Trophoblast cell (in vitro differentiated cells and primary cell): ENCODE results near the gene RAB3B.

Experiments used
- DNase-seq, 2 donors: peaks; one replicate each; pipeline ENCODE4 v3.0.0-alpha.2; 2016
- H2AFZ ChIP-seq: 2 replicates; pipeline ENCODE4 v1.6.1; 2013; ENCODE audit warnings: low read length, moderate library complexity, mild to moderate bottlenecking; ENCODE audit not compliant: insufficient read depth, poor library complexity
- H2AK5ac ChIP-seq: 2 replicates; pipeline ENCODE4 v1.6.1; 2013; ENCODE audit warnings: mild to moderate bottlenecking, low read length
- H2BK120ac ChIP-seq: 2 replicates; pipeline ENCODE4 v1.6.1; 2013; ENCODE audit warnings: low read length, mild to moderate bottlenecking, moderate library complexity; ENCODE audit not compliant: insufficient read depth, poor library complexity
- H2BK12ac ChIP-seq: 2 replicates; pipeline ENCODE4 v1.6.1; 2013; ENCODE audit warnings: mild to moderate bottlenecking, low read length, moderate library complexity
- H2BK5ac ChIP-seq: 2 replicates; pipeline ENCODE4 v1.6.1; 2013; ENCODE audit warnings: low read length, low read depth, moderate library complexity, mild to moderate bottlenecking; ENCODE audit not compliant: poor library complexity
- H3K14ac ChIP-seq: 2 replicates; pipeline ENCODE4 v1.6.1; 2013; ENCODE audit warnings: mild to moderate bottlenecking, low read length
- H3K18ac ChIP-seq: 2 replicates; pipeline ENCODE4 v1.6.1; 2013; ENCODE audit warnings: mild to moderate bottlenecking, low read length
- H3K23ac ChIP-seq: 2 replicates; pipeline ENCODE4 v1.6.1; 2013; ENCODE audit warnings: low read length
- H3K27ac ChIP-seq: 2 replicates; pipeline ENCODE4 v1.5.1; 2013; ENCODE audit warnings: low read depth, mild to moderate bottlenecking, inconsistent platforms, low read length, moderate library complexity
- H3K27me3 ChIP-seq: 2 replicates; pipeline ENCODE4 v1.6.1; 2013; ENCODE audit warnings: inconsistent platforms, mild to moderate bottlenecking, low read length, moderate library complexity; ENCODE audit not compliant: insufficient read depth
- H3K36me3 ChIP-seq, 2 experiments: 1 replicate in 1 of 2; 2 replicates in 1 of 2; pipeline ENCODE4 v1.6.1; 2013; ENCODE audit warnings: low read length in 2 of 2, mild to moderate bottlenecking in 2 of 2, moderate library complexity in 1 of 2; ENCODE audit not compliant: insufficient read depth in 2 of 2, control insufficient read depth in 1 of 2
- H3K4ac ChIP-seq: 2 replicates; pipeline ENCODE4 v1.6.1; 2013; ENCODE audit warnings: low read depth, mild to moderate bottlenecking, low read length, moderate library complexity
- H3K4me1 ChIP-seq, 2 experiments: 1 replicate in 1 of 2; 2 replicates in 1 of 2; pipeline ENCODE4 v1.6.1; 2013; ENCODE audit warnings: low read length in 2 of 2, mild to moderate bottlenecking in 2 of 2, moderate library complexity in 1 of 2; ENCODE audit not compliant: insufficient read depth in 2 of 2, control insufficient read depth in 1 of 2
- H3K4me2 ChIP-seq: 2 replicates; pipeline ENCODE4 v1.6.1; 2013; ENCODE audit warnings: inconsistent platforms, mild to moderate bottlenecking, low read length, moderate library complexity
- H3K4me3 ChIP-seq: 2 replicates; pipeline ENCODE4 v1.5.1; 2013; ENCODE audit warnings: mild to moderate bottlenecking, low read depth, low read length, inconsistent platforms
- H3K79me1 ChIP-seq: one replicate; pipeline ENCODE4 v1.6.1; 2013; ENCODE audit warnings: low read length
- H3K79me2 ChIP-seq: 2 replicates; pipeline ENCODE4 v1.6.1; 2013; ENCODE audit warnings: low read length, mild to moderate bottlenecking; ENCODE audit not compliant: control insufficient read depth, insufficient read depth, poor library complexity
- H3K9ac ChIP-seq: 2 replicates; pipeline ENCODE4 v1.6.1; 2013; ENCODE audit warnings: mild to moderate bottlenecking, low read length
- H3K9me3 ChIP-seq: 2 replicates; pipeline ENCODE4 v1.6.1; 2013; ENCODE audit warnings: low read depth, mild to moderate bottlenecking, control low read depth, inconsistent platforms, low read length; ENCODE audit not compliant: insufficient read depth
- H4K12ac ChIP-seq: 2 replicates; pipeline ENCODE4 v1.6.1; 2013; ENCODE audit warnings: low read depth, mild to moderate bottlenecking, low read length, moderate library complexity
- H4K8ac ChIP-seq: 2 replicates; pipeline ENCODE4 v1.6.1; 2013; ENCODE audit warnings: low read depth, mild to moderate bottlenecking, low read length, moderate library complexity
- H4K91ac ChIP-seq: one replicate; pipeline ENCODE4 v1.6.1; 2013; ENCODE audit warnings: low read depth, mild to moderate bottlenecking, low read length, moderate library complexity
- WGBS: extraction: QIAGEN DNeasy Blood & Tissue Kit; methylation state at CpG from one replicate; pipeline ENCODE4 v1.1.7; 2013; ENCODE audit warnings: missing lambda C conversion rate; ENCODE audit not compliant: insufficient read length, insufficient coverage; ENCODE audit errors: extremely low coverage; 5-methylcytosine and 5-hydroxymethylcytosine counted together

Gene RAB3B

DNA sequence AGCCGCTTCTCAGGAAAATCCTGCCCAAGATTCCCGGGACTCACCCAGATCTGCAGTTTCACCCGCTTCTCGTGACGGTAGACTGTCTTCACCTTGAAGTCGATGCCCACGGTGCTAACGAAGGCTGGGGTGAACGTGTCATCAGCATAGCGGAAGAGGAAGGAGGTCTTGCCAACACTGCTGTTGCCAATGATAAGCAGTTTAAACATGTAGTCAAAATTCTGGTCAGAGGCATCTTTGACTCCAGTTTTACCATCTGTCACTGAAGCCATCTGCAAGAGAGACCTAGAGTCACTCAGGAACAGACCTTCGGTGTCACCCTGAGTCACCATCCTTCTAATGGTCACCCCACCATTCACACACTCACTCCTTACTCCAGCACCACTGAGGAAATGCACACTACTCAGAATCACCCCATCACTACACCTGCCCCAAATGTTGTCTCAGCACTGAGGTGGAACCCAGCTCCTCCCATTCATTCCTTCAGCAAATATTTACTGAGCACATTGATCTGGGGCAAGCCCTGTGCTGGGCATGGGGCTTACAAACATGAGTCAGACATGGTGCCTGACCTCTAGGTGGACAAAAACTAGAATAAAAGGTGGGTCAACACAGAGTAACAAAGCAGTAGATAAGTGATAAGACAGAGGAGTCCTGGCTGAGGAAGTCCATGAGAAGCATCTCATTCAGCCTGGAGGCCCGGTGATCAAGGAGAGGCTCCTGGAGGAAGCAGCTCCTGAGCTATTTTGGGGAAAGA, 13.5 kb downstream of the RAB3B start:
- H3K9ac ChIP-seq = no peak overlapping the region
- no CpG with 5 or more reads among the region's 12 CpGs for WGBS

DNA sequence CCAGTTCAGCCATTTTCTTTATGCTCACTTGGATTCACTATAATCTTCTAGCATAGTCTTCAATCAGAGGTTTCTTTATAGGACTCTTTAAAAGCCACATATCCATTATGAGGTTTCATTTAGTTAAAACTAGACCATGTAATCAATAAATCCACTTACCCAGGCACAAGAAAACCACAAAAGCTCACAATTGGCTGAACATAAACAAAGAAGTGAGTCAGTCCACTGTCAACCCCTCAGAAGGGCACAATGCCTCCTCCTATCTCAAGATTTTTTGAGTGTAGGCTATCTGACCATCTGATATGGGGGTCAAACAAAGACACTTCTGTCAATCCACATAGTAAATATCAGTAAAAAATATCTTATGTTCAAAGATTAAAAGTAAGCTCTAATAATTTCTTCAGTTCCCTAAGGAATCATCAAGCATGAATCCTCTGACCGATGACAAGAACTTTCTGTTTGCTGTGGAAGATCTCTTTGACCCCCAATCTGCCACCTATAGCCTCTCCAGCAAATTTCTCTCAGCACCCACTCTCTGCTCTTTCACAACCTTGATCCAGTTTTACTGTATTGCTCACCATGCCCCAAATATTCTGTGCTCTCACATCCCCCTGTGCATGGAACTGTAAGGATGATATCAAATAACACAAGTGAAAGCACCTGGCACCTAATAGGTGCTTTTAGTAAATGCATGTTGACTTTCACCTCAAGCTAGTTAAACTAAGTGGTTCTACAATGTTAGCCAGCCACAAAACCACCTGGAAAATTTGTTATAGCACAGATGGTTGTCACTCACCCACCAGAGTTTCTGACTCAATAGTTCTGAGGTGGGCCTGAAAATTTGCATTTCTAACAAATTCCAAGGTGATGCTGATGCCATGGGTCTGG, 16.7 kb downstream of the RAB3B start:
- Histone ChIP-seq H3K9me3 (no peaks in the 10 kb centered on the region), H3K14ac (no peak overlapping the region)
- WGBS = no CpG with 5 or more reads among the region's 1 CpG

More for the DNA sequence above, 13.5 kb downstream of the RAB3B start:
- H2BK5ac ChIP-seq = no peak overlapping the region
- no peak overlapping the region for H2BK120ac ChIP-seq
- H2AFZ ChIP-seq = no peak overlapping the region
- H4K91ac ChIP-seq = no peak overlapping the region
- DNase-seq = no peak
- no peak overlapping the region for H3K4me3 ChIP-seq
- H3K79me2 ChIP-seq = no peaks in the 10 kb centered on the region
- H2BK12ac ChIP-seq = no peak overlapping the region
- H3K18ac ChIP-seq = no peak overlapping the region
- H3K4me1 ChIP-seq = no peaks in the 10 kb centered on the region
- no peak overlapping the region for H4K8ac ChIP-seq
- H4K12ac ChIP-seq = no peak overlapping the region
- no peaks in the 10 kb centered on the region for H3K79me1 ChIP-seq
- no peaks in the 10 kb centered on the region for H3K9me3 ChIP-seq
- no peak overlapping the region for H3K27ac ChIP-seq
- H3K4ac ChIP-seq = no peak overlapping the region
- no peak overlapping the region for H3K4me2 ChIP-seq
- H3K27me3 ChIP-seq = no peaks in the 10 kb centered on the region
- no peak overlapping the region for H2AK5ac ChIP-seq
- H3K23ac ChIP-seq = no peak overlapping the region
- no peak overlapping the region for H3K14ac ChIP-seq
- no peaks in the 10 kb centered on the region for H3K36me3 ChIP-seq

DNA sequence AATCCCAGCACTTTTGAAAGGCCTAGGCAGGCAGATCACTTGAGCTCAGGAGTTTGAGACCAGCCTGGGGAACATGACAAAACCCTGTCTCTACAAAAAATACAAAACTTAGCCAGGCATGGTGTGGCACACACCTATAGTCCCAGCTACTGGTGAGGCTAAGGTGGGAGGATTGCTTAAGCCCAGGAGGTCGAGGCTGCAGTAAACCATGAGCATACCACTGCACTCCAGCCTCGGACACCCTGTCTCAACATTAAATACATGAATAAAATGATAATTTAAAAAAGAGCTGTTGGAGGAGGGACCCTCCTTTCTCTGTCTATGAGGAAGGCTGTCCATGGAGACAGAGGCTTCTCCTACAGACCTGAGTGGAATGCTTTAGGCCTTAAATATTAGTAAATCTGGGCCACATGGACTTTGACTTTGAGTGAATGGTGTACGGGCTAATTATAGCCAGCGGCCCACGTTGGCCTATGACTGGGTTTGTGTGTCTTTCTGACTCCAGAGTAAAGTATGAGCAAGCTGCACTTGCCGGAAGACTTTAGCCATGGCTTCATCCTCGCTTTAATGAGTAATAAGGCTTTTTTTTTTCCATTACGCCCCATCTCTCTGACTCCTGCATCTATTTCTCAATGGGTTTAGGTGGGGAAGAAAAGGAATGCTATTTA, 21.3 kb downstream of the RAB3B start:
- Histone ChIP-seq H2BK5ac (no peak overlapping the region), H3K14ac (no peak overlapping the region), H3K4me2 (no peak overlapping the region), H4K12ac (no peak overlapping the region), H2BK12ac (no peak overlapping the region), H3K9ac (no peak overlapping the region), H3K27ac (no peak overlapping the region), H2AFZ (no peak overlapping the region), H4K8ac (no peak overlapping the region), H3K4me1 (no peaks in the 10 kb centered on the region), H3K18ac (no peak overlapping the region), H3K9me3 (no peaks in the 10 kb centered on the region), H3K4me3 (no peak overlapping the region), H3K27me3 (no peaks in the 10 kb centered on the region), H3K36me3 (no peaks in the 10 kb centered on the region), H3K79me1 (no peaks in the 10 kb centered on the region), H3K23ac (no peak overlapping the region), H4K91ac (no peak overlapping the region), H2AK5ac (no peak overlapping the region), H3K4ac (no peak overlapping the region), H2BK120ac (no peak overlapping the region), H3K79me2 (no peaks in the 10 kb centered on the region)
- peak in 1 of 2 donors; percentile 19 for DNase-seq
- no CpG with 5 or more reads among the region's 8 CpGs for WGBS

More for the DNA sequence above, 16.7 kb downstream of the RAB3B start:
- H3K4me1 ChIP-seq = no peaks in the 10 kb centered on the region
- no peaks in the 10 kb centered on the region for H3K36me3 ChIP-seq
- H3K23ac ChIP-seq = no peak overlapping the region
- no peak overlapping the region for H4K8ac ChIP-seq
- H3K4ac ChIP-seq = no peak overlapping the region
- no peak overlapping the region for H2BK12ac ChIP-seq
- H3K18ac ChIP-seq = no peak overlapping the region
- no peaks in the 10 kb centered on the region for H3K27me3 ChIP-seq
- H2BK5ac ChIP-seq = no peak overlapping the region
- H2AK5ac ChIP-seq = no peak overlapping the region
- H3K4me3 ChIP-seq = no peak overlapping the region
- DNase-seq = no peak
- H2AFZ ChIP-seq = no peak overlapping the region
- no peak overlapping the region for H4K12ac ChIP-seq
- H4K91ac ChIP-seq = no peak overlapping the region
- no peak overlapping the region for H3K9ac ChIP-seq
- H3K79me1 ChIP-seq = no peaks in the 10 kb centered on the region
- H3K4me2 ChIP-seq = no peak overlapping the region
- H3K79me2 ChIP-seq = no peaks in the 10 kb centered on the region
- no peak overlapping the region for H2BK120ac ChIP-seq
- H3K27ac ChIP-seq = no peak overlapping the region

DNA sequence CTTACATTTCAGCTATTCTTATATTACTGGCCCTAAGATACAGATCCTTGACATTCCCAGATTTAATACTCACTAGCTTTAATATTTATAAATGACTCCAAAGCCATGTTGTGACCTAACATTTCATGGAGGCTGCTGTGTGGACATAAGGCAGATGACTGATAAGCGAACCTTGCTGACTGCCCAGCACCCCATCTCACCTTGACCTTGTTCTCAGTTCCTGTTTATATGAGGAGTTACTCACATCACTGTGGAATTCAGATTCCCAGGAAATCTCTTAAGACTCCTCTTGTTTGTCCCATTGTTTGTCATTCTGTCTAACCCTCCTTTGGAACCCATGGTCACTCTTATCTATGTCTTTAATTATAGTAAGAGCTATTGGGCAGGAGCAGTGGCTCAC, 21.9 kb downstream of the RAB3B start:
- Histone ChIP-seq H3K4me2 (no peak overlapping the region), H3K9me3 (no peaks in the 10 kb centered on the region)

More for the DNA sequence above, 21.9 kb downstream of the RAB3B start:
- Histone ChIP-seq H3K27me3 (no peaks in the 10 kb centered on the region), H3K4ac (no peak overlapping the region), H3K4me1 (no peaks in the 10 kb centered on the region), H3K79me1 (no peaks in the 10 kb centered on the region), H2BK120ac (no peak overlapping the region), H3K14ac (no peak overlapping the region), H2BK12ac (no peak overlapping the region), H4K8ac (no peak overlapping the region), H4K12ac (no peak overlapping the region), H3K27ac (no peak overlapping the region), H3K9ac (no peak overlapping the region), H4K91ac (no peak overlapping the region), H3K4me3 (no peak overlapping the region), H3K18ac (no peak overlapping the region), H2AK5ac (no peak overlapping the region), H2BK5ac (no peak overlapping the region), H3K23ac (no peak overlapping the region), H3K36me3 (no peaks in the 10 kb centered on the region), H2AFZ (no peak overlapping the region), H3K79me2 (no peaks in the 10 kb centered on the region)
- no CpG with 5 or more reads among the region's 1 CpG for WGBS
- DNase-seq = no peak
